Central memory CD4-positive, alpha-beta T cell (primary cell): ENCODE data around the gene KCND2.
"Not testable (repeated sequence)": the region's sequence is repeated elsewhere in the genome, so short reads cannot be mapped to it uniquely, and the experiment has no call there.

Source experiments
- DNase-seq: peaks from one replicate; pipeline ENCODE4 v3.0.0; 2022

The KCND2 gene

DNA sequence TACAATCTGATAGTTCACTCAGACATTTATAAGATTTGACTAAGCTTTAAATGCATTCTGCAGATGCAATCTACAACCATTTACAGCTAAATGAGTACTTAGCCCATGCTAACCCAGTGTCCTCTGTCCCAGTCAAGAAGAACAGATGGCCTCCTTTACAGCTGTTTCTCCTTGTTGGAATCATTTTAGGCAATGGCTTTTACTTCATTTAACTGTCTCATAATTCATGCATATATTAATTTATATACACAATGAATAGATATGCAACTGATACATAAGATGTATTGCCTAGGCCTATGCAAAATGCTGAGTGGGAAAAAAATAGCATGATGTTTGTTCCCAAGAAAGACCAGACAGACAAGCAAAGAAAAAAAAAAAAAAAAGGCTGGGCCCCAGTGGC is 502.8 kb downstream of the KCND2 start:
- no peak for DNase-seq

- not testable (repeated sequence) for DNase-seq
Measured at GRCh38 chr7:120779078-120779477, 506.1 kb downstream of the KCND2 start.

GRCh38 chr7:120780451-120780850 is 507.5 kb downstream of the KCND2 start:
- DNase-seq = not testable (repeated sequence)

- no peak for DNase-seq
Measured at GRCh38 chr7:120780938-120781337, 508.0 kb downstream of the KCND2 start.

DNA sequence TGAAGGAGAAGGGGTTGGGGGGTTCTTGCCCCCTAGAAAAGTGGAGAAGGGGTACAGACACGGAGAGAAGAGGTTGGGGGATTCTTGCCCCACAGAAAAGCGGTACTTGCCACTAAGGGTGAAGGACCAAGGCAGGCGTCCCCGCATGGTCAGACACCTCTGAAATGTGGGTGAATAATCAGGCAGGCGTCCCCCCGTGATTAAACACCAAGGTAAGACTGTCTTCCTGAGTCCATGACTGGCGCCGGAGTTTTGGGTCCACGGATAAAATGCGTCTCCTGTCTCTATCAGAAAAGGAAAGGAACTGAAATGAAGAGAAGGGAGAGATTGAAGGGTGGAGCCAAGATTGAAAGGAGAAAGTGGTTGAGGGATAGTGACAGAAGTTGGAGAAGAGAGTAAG is 508.9 kb downstream of the KCND2 start:
- DNase-seq = not testable (repeated sequence)

DNA sequence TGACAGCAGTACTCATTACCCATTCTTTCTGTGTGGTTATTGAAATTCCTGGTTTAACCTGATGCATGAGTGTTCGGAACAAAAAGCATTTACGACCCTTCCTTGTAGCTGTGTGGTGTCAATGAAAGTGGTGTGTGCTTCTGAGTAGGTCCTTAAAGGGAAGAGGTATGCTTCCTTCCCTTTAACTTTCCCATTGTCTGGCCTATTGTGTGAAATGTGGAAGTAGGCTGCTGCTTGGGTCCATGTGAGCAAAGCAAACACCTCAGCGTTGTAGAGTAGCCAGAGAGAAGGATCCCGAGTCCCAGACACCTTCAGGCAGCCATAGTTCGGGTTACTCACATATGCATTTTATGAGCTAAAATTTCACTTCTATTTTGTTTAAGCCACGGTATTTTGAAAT is 510.3 kb downstream of the KCND2 start:
- DNase-seq = no peak

GRCh38 chr7:120783721-120784120 is 510.7 kb downstream of the KCND2 start:
- no peak for DNase-seq

GRCh38 chr7:120785095-120785494 is 512.1 kb downstream of the KCND2 start:
- DNase-seq = no peak

DNA sequence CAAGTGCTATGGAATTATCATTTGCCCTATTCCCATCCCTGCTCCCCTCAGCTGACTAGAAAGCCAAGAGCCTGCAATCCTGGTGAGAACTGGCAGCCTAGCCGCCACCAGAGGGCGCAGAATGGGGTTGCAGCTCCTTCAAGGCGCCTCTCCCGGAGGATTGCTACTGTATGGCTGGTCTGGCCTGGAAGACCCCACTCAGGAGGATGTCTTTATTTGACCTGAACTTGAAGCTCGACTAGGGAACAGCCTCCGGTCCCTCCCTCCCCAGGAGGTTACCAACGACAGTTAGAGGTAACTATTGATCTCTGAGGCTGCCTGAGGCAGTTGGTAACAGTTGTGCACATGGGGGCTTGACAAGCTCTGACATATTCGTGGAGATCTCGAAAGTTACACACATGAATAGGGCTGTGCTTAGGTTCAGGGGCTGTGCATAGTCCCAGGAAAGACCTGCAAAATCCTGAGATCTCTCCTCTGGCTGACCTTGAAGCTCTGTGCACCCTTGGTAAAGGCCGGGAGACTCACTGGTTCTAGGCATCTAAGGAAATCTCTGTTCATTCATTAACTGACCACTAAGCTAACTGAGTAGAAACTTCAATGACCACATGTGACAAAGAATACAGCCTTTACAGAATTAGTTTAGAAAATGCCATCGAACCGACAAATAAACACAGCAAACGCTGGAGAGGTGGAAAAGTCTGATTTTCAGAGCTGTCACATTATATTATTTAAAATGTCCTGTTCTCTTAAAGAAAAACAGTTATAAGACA is 519.3 kb downstream of the KCND2 start:
- peak; percentile 25 for DNase-seq

- DNase-seq = no peak
Measured at GRCh38 chr7:120792861-120793130, 519.8 kb downstream of the KCND2 start.

GRCh38 chr7:120793213-120793936 is 520.4 kb downstream of the KCND2 start:
- no peak for DNase-seq

GRCh38 chr7:120794106-120794729 is 521.2 kb downstream of the KCND2 start:
- no peak for DNase-seq

DNA sequence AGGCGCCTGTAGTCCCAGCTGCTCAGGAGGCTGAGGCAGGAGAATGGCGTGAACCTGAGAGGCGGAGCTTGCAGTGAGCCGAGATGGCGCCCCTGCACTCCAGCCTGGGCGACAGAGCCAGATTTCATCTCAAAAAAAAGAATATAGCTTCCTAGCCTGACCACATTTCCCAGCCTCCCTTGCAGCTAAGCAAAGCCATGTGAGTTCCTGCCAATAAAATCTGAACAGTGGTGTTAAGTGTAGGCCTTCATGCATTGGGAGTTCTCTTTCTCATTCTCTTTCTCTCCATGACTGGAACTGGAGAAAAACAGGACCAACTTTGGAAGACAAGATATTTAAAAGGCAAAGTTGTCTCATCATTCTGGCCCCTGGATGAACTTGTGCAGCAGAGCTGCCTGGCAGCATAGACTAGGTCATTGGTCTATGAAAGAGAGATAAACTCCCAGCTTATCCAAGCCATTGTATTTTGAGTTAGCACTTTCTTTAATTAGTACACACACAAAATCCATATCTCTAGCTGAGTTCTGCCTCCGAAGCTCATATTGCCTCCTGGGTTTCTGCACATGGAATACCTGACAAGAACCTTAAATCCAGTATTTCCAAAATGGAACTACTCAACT is 524.2 kb downstream of the KCND2 start:
- no peak for DNase-seq

DNA sequence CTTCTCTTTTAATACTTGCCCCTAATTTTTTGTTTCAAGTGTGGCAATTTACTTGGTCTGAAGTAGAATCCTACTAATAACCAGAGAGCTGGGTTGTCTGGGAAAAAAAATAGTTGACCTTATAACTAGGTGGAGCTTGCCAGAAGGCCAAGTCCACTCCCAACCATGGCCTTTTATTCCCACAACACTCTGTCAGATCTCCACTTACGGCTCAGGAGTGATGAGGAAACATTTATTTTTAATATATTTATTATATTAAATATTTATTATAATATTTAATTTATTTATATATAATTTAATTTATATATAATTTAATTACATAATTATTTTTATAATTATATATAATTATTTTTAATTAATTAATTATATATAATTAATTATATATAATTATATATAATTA is 526.2 kb downstream of the KCND2 start:
- DNase-seq = no peak
